Measurements from ENCODE around the gene DNAJB9. TPM values are rescaled to one million over a fixed set of nuclear protein-coding genes. Genes with fewer than 3 reads are reported as not detected.

Gene DNAJB9
- total RNA-seq, 1 experiment from 2014 or later = 12.9 TPM

DNA sequence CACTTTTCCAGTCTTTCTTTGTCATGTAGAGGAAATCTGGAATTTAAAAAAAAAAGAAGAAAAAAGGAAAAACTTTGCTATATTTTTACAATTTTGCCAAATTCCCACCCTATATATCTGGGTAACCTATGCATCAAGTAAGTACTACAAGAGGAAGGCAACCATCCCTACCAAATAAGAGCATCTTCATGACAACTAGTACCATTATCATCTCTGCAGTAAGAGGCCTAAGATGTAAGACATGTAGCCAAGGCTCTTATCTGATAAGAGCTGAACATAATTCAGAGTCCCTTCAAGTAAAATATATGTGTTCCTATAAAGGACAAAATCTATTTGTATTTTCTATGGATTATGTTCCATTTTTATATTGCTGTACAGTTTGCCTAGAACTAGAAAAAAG lies 3.7 kb upstream of the DNAJB9 start:
- Histone ChIP-seq H3K4me3 (ENCODE audit: low read depth, low read length, poor library complexity, severe bottlenecking) (no peak overlapping the region), H3K4me1 (ENCODE audit: insufficient read depth, low read length, poor library complexity, severe bottlenecking) (peaks cover 19% of the 10 kb centered on the region), H3K27ac (ENCODE audit: low read depth, low read length, poor library complexity, severe bottlenecking) (no peak overlapping the region), H3K36me3 (ENCODE audit: insufficient read depth, low read length, poor library complexity, severe bottlenecking) (peaks cover 31% of the 10 kb centered on the region), H3K9me3 (ENCODE audit: low read depth, low read length, poor library complexity, severe bottlenecking) (no peaks in the 10 kb centered on the region), H3K27me3 (replicated peaks; ENCODE audit: insufficient read depth, low read depth, low read length, poor library complexity) (no peaks in the 10 kb centered on the region)
- TF ChIP-seq EZH2 (IDR thresholded peaks at IDR 0.05; ENCODE audit: borderline replicate concordance, low read depth, low read length, poor library complexity, severe bottlenecking) = no peak
- TF ChIP-seq, protein P1, sequence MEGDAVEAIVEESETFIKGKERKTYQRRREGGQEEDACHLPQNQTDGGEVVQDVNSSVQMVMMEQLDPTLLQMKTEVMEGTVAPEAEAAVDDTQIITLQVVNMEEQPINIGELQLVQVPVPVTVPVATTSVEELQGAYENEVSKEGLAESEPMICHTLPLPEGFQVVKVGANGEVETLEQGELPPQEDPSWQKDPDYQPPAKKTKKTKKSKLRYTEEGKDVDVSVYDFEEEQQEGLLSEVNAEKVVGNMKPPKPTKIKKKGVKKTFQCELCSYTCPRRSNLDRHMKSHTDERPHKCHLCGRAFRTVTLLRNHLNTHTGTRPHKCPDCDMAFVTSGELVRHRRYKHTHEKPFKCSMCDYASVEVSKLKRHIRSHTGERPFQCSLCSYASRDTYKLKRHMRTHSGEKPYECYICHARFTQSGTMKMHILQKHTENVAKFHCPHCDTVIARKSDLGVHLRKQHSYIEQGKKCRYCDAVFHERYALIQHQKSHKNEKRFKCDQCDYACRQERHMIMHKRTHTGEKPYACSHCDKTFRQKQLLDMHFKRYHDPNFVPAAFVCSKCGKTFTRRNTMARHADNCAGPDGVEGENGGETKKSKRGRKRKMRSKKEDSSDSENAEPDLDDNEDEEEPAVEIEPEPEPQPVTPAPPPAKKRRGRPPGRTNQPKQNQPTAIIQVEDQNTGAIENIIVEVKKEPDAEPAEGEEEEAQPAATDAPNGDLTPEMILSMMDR (conservative IDR thresholded peaks at IDR 0.05; ENCODE audit: low read depth, low read length) = no peak
- BruUV-seq (replicated peaks) = no TSS peak
- no peak for DNase-seq (ENCODE audit: low spot score)
- CTCF ChIA-PET = no interaction called here
- POLR2A ChIA-PET (ENCODE audit: low non-redundant PET) = no interaction called here
- intact Hi-C loops (cut with micrococcal nuclease; ENCODE audit: unreplicated experiment) = no loop called here

DNA sequence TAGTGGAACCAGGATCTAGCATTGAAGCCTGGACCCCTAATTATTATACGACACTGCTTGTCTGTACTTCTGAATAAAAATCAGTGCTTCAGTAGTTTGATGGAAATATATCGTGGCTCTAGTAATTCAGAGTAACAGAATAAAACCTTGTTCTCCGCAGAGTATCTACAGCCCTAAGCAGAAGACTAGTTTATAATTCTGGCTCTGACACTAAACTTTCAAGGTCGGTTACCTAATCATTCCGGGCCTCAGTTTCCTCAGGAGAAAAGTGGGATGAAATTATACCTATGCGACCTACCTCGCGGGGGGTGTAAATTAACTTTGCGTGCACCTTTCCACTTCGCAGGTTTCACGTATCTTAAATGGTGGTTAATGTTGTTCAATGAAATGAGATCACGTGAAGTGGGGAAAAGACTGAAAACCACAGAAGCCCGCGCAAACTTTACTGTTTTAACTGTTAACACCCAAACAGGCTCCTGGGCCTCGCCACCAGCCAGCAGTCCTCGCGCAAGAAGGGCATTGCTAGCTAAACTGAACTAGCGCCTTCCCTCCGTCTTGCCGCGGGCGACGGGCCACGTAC lies 783 bp upstream of the DNAJB9 start:
- peak overlapping the region; percentile 94 for H3K27ac ChIP-seq (ENCODE audit: low read depth, low read length, poor library complexity, severe bottlenecking)
- no peaks in the 10 kb centered on the region for H3K27me3 ChIP-seq (replicated peaks; ENCODE audit: insufficient read depth, low read depth, low read length, poor library complexity)
- peaks cover 27% of the 10 kb centered on the region for H3K4me1 ChIP-seq (ENCODE audit: insufficient read depth, low read length, poor library complexity, severe bottlenecking)
- BruUV-seq (replicated peaks) = TSS peak; percentile 49
- intact Hi-C loops (cut with micrococcal nuclease; ENCODE audit: unreplicated experiment) = loop anchor here (2.0 kb wide), 1 partner anchor 42 kb away; the partner anchor contains the start of gene PNPLA8
- peaks cover 46% of the 10 kb centered on the region for H3K36me3 ChIP-seq (ENCODE audit: insufficient read depth, low read length, poor library complexity, severe bottlenecking)
- DNase-seq (ENCODE audit: low spot score) = no peak
- H3K9me3 ChIP-seq (ENCODE audit: low read depth, low read length, poor library complexity, severe bottlenecking) = no peaks in the 10 kb centered on the region
- peak overlapping the region; percentile 77 for H3K4me3 ChIP-seq (ENCODE audit: low read depth, low read length, poor library complexity, severe bottlenecking)
- ChIA-PET POLR2A (ENCODE audit: low non-redundant PET) (no interaction called here), CTCF (no interaction called here)
- TF ChIP-seq, protein P1 (conservative IDR thresholded peaks at IDR 0.05; ENCODE audit: low read depth, low read length) = no peak
- no peak for TF ChIP-seq EZH2 (IDR thresholded peaks at IDR 0.05; ENCODE audit: borderline replicate concordance, low read depth, low read length, poor library complexity, severe bottlenecking)

DNA sequence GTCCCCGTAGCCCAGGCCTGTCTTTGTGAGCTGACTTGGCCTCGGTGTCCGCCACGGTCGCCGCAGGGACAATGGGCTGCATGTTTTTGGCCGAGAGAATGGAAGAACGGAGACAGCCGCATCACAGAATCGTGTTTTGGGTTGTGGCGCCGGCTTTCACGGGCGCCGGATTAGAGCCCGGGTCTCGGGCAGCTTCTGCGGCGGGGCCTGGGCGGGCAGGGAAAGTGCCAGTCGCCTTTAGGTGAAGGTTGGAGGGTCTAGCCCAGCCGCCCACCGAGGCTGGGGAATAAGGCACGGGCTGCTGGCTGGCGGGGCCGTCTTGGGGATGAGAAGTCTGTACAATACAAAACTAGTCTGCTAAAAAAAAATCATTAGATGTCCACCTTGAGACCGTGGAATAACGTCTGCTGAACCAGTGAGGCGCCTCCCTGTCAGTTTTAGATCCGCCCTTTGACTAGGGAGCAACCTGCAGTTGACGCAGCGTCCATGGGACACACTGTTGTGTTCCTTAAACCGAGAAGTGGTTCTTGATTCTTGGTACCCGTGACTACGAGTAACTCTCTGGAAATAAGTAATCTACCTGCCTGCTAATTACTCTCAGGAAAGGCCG lies 577 bp downstream of the DNAJB9 start:
- TSS peak; percentile 38 for BruUV-seq (replicated peaks)
- DNase-seq (ENCODE audit: low spot score) = peak; percentile 37
- Histone ChIP-seq H3K27ac (ENCODE audit: low read depth, low read length, poor library complexity, severe bottlenecking) (peak overlapping the region; percentile 94), H3K36me3 (ENCODE audit: insufficient read depth, low read length, poor library complexity, severe bottlenecking) (peaks cover 43% of the 10 kb centered on the region), H3K4me1 (ENCODE audit: insufficient read depth, low read length, poor library complexity, severe bottlenecking) (peaks cover 27% of the 10 kb centered on the region), H3K4me3 (ENCODE audit: low read depth, low read length, poor library complexity, severe bottlenecking) (peak overlapping the region; percentile 77), H3K9me3 (ENCODE audit: low read depth, low read length, poor library complexity, severe bottlenecking) (no peaks in the 10 kb centered on the region), H3K27me3 (replicated peaks; ENCODE audit: insufficient read depth, low read depth, low read length, poor library complexity) (no peaks in the 10 kb centered on the region)
- TF ChIP-seq, protein P1 (conservative IDR thresholded peaks at IDR 0.05; ENCODE audit: low read depth, low read length) = no peak
- no peak for TF ChIP-seq EZH2 (IDR thresholded peaks at IDR 0.05; ENCODE audit: borderline replicate concordance, low read depth, low read length, poor library complexity, severe bottlenecking)
- intact Hi-C loops (cut with micrococcal nuclease; ENCODE audit: unreplicated experiment) = no loop called here
- CTCF ChIA-PET = no interaction called here
- POLR2A ChIA-PET (ENCODE audit: low non-redundant PET) = interaction anchor here (0.6 kb wide), 1 partner anchor 678 kb away, joined by 3 read pairs; no protein-coding TSS in a partner anchor

Measured in A673 (cell line).